GM18519 (cell line): Measurements from ENCODE around the gene DGCR6L.
"Not testable (repeated sequence)": the region's sequence is repeated elsewhere in the genome, so short reads cannot be mapped to it uniquely, and the experiment has no call there.

Experiments used
- ATAC-seq: cut with Tn5 transposase; IDR thresholded peaks from one replicate; pipeline ENCODE4 v1.9.1; 2021; ENCODE audit warnings: mild to moderate bottlenecking, moderate library complexity; ENCODE audit not compliant: unreplicated experiment, low FRiP score

Gene DGCR6L

DNA sequence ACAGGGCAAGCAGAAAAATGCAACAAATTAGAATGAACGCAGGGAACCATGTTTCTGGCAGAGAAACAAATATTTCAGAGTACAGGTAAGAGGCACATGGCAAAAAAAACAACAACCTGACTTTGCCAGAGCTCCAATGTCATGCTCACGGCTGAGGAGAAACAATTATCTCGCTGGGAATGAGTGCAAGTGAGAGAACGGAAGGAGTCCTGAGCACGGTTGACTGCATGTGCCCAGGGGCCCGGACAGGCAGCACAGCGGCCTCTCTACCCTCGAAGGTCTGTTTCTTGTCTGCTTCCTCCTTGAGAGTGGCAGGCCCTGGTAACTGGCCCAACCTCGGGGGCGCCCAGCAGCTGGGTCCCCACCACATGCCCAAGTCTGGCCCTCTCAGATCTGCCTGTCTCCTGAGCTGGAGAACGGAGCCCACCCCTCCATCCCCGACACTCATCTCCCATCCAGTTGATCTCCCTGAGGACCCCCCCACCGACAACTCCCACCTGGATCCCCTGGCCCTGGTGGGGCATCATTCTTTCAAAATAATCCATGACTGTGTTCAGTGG lies 27.1 kb downstream of the DGCR6L start:
- no peak for ATAC-seq

DNA sequence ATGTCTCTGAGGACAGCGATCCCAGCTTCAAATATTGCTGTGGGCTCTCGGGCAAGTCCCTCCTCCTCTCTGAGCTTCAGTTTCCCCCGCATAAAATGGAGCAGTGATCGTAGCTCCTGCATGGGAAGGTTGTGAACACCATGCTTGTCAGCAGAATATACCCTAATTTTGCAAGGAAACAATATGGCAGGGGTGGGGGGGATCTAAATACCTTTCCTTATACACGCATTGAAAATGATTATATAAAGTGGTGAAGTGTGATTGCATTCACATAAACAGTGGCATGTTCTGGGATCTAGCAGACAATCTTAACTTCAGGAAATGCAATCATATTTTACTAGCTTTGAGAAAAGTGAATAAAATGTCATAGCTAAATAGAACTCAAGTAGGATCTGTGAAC lies 27.8 kb downstream of the DGCR6L start:
- no peak for ATAC-seq

DNA sequence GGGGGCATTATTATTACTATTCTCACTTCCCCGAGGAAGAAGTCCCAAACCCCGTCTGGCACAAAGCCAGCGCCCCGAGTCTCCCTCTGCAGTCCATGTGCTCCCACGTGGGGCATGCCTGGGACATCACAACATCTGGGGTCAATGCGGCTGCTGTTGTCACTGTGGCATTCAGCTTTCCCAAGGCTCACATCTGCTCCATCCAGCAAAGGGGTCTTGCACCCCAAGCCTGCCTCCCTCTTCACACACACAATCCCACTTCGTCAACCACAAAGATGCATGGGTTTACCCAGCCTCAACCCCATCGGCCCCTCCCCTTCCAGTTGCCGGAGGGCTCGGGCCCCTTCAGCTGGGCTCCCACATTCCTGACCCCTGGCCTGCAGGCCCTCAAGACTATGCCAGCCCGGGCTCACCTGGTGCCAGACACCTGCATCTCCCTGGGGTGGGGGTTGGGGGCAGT lies 28.2 kb downstream of the DGCR6L start:
- ATAC-seq = no peak

DNA sequence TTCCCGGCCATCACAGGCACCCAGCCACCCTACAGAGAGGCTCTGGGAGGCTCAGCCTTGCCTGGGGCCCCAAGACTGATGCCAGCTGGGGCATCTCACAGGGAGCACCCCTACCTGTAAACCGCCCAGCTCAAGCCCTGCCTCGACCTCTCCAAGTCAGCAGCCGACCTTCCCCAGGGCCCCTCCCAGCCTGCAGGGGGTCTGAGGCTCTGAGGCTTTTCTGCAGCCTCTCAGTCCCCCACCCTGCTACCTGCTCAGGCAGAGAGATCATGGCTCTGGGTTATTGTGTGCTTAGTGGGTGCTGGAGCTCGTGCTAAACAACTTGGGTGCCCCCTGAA lies 28.6 kb downstream of the DGCR6L start:
- ATAC-seq = no peak

DNA sequence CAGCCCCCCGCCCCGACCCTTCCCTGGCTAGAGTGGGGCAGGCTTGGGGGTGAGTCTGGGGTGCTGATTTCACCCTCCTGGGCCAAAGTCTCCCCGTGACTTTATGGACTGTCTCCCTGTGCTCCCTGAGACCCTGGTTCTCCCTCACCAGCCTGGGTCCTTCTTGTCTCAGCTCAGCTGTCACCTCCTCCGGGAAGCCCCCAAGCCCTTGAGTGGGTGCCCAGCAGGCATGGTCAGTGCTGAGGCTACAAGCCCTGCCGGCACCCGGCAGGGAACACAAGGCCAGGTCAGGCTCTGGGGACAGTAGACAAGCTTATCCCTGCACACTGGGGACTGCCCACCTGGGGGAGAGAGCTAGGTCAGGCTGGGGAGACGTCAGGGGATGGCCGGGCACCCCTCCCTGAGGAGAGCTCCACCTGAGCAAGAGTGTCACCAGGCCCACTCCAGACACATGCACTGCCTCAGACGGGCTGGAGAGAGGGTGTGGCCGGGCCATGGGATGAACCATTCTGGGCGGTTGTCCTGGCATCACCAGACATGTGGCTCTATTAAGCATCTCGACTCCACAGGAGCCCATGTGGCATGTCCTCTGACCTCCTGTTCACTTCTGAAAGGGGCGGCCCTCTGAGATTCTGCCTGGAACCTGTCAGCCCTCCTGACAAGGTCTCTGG lies 29.1 kb downstream of the DGCR6L start:
- no peak for ATAC-seq

DNA sequence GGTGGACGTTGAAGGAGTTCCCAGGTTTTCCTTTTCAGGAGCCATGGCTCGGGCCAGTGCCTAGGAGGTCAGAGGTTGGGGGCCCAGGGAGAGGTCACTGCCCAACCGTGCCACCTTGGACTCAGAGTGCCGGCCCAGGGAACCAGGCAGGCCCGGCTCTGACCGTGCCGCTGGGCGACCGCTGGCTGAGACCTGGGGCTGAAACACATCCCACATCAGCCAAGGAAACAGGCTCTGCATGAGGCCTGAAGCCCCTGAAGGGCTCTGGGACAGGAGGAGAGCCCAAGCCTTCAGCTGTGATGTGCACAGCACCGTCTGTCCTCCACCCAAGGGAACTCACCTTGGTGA lies 29.8 kb downstream of the DGCR6L start:
- no peak for ATAC-seq

DNA sequence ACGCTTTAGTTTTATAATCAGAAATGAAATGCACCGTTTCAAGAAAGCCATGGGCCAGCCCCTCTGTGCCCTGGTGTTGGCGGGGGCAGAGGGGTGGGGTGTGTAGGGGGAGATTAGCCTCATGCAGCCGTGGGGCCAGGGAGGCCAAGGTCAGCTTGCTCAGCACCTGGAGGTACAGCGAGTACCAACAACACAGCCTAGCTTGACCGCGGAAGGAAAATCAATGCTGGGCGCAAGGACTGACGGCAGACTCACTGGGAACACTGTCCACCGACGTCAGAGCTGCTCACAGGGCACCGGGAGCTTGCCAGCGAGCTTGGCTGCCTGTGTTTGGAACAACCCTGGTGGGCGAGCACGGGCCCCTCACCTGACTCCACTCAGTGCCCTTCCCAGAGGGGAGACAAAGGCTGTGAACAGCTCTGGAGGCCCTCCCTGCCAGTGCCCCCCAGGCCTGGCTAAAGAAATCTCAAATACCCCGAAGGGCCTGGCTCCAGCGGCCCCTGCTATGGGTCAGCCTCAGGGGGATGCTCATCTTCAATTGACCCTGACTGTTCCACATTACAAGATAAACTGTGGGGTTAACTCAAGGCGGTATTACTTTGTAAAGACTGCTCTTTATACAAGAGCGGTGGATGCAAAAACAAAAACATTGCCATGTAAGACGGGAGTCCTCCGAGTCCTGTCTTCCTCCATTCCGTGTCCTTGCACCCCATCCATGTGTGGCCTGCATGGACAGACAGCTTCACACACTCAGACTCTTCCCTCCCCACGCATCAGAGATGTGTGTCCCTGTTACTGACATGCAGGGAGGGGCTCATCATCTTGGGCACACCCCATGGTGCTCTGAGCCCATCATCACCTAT lies 30.4 kb downstream of the DGCR6L start:
- not testable (repeated sequence) for ATAC-seq

DNA sequence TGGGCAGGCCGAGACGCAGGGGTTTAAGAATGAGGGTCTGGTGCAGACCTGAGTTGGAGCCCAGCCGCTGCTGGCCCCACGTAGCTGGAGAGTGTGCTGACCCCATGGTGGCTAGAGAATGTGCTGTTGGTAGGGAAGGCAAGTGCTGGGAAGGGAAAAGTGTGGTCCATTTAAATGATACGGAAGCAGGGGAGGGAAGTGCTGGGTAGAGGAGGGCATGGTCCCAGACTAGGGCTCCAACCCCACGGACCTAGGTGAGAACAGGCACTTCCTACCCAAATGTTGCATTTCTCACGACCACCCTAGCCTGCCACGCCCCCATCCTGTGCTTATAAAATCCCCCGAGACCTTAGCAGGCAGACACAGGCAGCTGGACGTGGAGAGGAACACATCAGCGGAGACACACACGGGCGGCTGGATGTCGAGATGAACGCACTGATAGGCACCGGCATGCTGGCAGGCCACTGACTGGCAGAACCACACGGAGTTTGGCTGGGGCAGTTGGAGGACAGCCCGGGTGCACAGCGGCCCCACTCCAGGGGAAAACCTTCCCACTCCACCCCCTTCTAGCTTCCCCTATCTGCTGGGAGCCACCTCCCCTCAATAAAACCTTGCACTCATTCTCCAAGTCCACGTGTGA lies 33.0 kb downstream of the DGCR6L start:
- ATAC-seq = not testable (repeated sequence)

DNA sequence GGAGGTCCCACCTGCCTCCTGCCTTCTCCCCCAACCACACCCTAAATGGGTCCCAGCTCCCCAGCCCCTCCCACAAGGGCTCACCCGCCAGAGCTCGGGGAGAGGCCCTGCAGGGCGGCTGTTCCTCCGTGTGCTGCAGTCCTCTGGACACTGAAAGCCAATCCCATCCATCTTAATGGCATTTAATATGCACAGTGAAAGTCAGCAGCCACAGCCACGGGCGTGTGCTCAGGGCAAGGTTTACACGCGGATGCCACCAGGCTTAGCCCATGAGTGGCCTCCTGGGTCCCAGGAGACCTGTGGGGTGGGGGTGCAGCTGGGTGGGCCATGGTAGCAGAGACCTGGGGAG lies 33.6 kb downstream of the DGCR6L start:
- ATAC-seq = not testable (repeated sequence)

DNA sequence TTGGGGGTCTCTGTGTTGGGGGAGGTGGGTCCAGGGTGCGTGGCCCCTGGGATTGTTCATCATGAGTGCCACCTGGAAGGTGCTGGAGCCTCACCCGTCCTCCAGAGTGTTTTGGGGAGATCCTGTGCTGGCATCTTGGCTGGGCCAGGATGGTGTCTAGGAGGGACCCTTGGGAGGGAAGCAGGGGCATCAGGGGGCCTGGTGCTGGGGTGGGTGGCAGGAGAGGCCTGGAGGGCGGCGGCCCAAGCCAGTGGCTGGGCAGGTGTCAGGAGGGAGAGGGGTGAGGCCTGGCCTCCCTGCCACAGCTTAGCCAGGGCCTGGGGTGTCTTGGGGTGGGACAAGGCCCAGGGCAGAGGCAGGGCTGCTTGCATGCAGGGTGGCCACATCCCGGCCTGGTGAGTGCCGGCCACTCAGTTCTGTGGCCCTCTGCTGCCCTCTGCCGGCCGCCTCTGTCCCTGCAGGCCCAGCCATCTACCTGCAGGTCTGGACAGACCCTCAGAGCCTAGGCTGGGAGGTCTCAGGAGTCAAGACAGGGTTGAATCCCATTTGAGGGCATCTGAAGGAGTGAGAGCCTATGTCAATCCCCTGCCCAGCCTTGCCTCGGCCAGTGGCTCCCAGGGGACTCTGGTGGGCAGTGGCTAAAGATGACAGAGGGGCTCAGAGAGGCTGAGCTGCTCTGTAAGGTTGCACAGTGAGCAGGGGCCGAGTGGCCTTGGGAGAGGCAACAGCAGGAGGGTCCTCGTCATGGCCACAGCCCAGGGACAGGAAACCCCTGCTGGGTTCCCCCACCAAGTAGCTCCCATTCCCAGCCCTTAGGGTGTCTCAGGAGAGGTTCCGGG lies 34.2 kb downstream of the DGCR6L start:
- ATAC-seq = not testable (repeated sequence)

DNA sequence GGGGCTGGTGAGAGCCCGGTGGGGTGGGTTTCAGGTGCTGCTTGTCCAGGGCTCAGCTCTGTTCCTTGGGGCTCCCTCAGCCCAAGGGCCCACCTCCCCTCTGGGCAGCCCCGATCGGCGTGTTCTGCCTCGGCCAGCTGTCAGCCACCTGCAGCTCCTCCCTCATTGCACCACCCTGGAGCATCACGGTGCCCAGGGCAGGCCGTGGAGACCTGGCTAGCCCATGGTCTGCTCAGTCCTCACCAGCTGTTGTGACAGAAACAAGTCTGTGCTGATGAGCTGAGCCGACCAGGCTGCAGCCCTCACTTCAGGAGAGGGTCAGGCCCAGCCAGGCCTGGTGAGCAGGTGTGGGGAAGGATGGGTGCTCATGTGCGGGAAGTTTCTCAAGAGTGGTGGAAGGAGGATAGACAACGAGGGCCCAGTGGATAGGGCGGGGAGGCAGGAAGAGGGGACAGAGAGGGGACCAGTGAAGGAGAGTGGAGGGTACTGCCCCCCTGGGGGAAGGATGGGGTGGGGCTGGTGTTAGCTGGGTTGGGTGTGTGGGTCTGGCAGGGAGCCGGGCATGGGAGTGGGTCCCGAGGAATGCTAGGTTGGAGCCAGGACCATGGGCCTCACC lies 35.3 kb downstream of the DGCR6L start:
- ATAC-seq = no peak

DNA sequence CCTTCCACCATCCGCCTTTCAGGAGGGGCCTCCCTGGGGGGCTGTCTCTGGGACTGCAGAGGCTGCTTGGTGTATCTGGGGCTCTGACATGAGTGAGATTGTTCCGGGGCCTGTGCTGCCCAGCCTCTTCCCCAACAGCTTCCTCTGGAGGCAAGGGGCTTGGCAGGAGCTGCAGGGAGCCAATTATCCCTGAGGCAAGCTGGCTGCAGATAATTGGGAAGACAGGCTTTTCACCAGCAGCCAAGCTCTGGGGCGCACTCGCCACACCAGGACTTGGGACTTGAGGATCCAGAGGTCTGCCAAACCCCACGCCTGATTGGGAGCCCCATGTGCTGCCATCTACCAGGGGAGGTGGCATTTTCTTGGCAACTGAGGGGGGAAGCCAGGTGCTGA lies 36.2 kb downstream of the DGCR6L start:
- ATAC-seq = no peak

DNA sequence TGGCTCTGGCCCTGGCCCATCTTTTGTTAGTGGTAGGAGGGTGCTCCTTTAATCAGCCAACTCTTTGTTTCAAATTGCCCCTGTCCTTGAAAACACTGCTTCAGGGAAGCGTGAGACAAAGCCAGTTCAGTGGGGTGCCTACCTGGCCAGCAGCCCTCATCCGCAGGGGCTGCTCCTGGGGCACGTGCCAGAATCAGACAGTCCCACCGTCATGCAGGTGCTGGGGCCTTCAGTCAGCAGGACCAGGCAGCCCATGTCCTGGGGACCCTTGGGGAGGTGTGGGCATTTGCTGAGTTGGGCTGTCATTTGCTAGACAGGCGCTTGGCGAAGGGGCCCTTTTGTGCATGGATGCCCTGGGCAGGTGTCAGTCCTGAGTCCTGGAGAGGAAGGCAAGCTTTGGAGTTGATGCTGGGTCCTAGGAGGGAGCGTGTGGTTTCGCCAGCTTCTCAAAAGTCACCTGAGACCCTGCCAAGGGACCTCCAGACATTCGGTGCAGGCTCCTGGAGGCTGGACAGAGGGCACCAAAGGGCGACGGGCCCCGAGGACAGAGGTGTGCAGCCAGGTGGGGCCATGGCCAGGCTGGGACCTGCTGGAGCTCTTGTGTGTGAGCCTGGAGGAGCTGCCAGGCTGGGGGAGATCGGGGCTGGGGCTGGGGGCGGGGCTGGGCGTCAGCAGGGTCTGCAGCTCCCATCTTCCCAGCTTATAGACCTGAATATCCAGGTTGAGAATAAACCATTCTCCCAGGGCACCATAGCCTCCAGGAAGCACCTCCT lies 36.8 kb downstream of the DGCR6L start:
- ATAC-seq = no peak

DNA sequence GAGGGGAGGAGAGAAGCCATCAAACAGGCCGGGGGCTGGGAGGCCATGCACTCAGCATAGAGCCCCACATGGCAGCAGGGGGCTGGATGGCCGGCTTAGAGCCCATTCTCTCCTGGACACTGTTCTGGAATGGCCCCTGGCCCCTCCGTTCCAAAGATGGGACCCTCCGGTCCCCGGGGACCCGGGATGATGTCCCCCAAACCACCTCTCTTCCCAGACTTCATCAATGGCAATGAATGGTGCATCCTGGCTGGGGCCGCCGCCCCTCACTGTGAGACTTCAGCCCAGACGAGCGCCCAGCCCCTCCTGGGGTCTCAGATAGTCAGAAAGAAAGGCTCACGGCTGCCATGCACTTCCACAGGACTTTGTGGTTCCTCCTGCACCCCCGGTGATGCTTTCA lies 38.0 kb downstream of the DGCR6L start:
- no peak for ATAC-seq

DNA sequence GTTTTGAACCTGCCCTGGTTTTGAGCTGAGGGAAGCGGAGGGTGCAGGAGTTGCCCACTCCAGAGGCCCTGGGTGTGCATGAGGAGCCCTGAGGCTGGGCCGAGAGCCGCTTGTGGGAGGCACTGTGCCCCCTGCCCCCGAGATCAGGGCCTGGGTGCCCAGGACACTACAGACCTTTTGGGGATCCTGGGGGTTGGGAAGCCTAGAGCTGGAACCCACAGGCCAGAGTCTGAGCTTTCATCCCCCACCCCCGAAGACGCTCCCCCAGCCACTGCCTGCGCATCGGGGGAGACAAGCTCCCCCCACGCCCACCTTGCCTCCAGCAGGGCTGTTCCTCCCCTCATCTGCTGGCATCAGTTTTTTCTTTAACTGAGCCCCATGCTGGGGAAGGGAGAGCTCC lies 38.4 kb downstream of the DGCR6L start:
- ATAC-seq = not testable (repeated sequence)

DNA sequence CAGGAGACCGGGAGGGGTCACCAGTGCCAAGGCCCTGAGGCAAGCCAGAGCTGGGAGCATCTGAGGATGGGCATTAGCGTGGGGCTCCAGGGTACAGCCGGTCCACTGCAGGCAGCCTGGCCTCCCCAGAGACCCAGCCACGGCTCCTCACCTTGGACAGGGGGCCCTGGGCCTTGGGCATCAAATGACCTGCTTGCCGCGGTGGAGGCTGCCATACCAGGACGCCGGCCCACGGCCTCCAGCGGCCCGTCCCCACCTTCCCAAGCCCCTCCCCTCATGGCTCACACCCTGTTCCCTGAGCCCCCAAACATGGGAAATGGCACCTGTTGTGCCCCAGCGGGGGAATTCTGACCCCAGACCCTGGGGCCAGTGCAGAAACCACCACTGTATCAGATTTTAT lies 39.0 kb downstream of the DGCR6L start:
- no peak for ATAC-seq

DNA sequence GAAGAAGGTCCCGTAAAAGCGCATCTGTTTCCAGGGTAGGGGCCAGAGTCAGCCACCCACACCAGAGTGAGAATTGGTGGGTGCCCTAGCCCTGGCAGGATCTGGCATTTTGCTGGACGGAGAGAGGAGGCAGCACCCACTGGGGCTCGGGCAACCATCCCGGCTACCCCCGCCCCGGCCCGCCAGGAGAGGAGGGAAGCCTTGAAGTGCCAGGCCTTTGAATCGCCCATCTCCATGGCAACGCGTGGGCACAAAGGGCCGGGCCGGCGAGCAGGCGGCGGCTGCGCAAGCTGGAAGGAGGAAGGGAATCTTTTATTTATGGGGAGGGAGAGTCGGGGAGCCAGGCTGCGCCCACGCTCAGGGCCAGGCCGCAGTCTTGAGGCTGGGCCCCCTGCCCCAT lies 39.7 kb downstream of the DGCR6L start:
- not testable (repeated sequence) for ATAC-seq

DNA sequence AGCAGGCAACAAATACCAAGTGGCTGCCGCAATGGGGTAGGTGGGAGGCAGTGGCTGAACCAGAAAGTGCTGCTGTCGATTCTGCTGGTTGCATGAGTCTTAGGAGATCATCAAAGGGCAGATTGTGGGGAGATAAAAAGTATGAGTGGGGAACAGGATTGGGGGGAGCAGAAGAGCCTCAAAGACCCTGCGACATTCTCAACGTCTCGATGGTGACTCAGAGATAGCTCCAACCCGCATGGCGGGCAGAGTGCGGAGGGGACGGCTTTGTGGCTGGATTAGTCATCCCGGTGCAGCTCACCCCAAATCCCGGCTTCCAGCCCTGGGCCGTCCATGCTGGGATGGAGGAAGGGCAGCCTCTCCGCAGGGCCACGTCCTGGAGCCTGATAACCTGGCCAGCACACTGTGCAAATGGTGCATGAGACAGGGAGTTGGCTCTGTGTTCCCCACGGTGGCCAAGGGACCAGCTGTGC lies 40.2 kb downstream of the DGCR6L start:
- ATAC-seq = no peak
